NK-92 treated with Interleukin-12 subunit alpha and Interleukin-12 subunit beta, amount 100 ng/mL, for 24 hours (cell line): ENCODE results near the gene CA4.

Source experiments
- DNase-seq: peaks from one replicate; lab custom pipeline; 2025; lab: John Stamatoyannopoulos, UW

The CA4 gene

GRCh38 chr17:60130466-60130865 lies 19.3 kb upstream of the CA4 start:
- DNase-seq: no peak

- no peak for DNase-seq
Observed at GRCh38 chr17:60134396-60135150, 15.2 kb upstream of the CA4 start.

GRCh38 chr17:60135151-60135950 lies 14.4 kb upstream of the CA4 start:
- DNase-seq: no peak

- DNase-seq: no peak
Observed at GRCh38 chr17:60135951-60136666, 13.7 kb upstream of the CA4 start.

DNA sequence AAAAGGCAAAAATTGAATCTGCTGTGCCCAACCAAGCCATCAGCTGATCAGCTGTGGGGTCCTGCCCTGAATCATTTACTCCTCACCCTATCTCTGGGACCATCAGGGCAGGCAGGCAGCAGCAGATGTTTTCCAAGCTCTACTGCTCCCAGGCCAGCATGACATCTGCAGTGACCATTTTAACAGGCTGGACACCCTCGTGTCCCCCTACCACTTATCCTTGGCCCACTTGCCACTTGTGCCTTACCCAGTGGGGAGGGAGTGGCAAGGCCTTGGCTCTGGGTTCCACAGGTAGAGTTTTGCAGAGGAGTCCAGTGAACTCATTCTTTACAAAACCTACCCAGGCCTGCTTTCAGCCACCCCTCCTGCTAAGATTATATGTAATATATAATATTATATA lies 12.0 kb upstream of the CA4 start:
- no peak for DNase-seq

- DNase-seq: no peak
Observed at GRCh38 chr17:60138769-60139437, 10.9 kb upstream of the CA4 start.

GRCh38 chr17:60139438-60140285 lies 10.1 kb upstream of the CA4 start:
- DNase-seq: no peak

DNA sequence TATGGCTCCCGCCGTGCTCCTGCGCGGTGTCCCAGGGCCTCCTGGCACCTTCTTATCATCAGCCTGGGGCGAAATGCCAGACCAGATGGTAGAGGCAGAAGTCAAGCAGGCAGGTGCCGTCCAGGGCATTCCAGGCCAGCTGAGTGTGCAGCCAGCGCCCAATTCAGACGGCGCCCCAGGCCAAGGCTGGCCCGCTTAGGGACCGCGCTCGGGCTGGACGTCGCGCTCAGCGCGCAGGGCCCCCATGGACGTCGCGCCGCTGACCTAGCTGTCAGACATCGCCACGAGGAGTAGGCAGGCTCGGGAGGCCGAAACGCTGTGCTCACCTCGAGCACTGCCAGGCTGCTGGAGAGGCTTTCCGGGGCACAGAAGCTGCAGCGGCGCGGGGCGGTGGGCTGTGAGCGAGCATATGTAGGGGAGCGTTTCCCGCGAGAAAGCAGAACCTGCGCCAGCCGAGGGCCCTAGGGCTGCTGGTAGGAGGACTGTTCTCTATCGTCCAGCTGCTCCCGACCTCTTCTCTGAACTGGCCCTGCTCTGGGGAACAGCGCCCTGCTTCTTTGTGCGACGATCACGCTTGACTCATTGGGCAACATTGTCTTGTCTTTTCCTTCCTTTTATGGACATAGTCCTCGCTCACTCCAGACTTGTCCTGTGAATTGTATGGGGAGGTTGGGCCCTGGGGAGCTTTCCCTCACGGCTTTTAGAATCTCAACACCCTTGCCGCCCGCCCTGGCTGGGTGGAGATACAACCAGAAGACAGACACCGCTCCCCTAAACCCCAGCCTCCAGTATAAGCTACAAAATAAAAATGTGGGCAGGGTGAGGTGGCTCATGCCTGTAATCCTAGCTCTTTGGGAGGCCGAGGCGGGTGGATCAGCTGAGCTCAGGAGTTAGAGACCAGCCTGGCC lies 8.4 kb upstream of the CA4 start:
- DNase-seq: no peak

DNA sequence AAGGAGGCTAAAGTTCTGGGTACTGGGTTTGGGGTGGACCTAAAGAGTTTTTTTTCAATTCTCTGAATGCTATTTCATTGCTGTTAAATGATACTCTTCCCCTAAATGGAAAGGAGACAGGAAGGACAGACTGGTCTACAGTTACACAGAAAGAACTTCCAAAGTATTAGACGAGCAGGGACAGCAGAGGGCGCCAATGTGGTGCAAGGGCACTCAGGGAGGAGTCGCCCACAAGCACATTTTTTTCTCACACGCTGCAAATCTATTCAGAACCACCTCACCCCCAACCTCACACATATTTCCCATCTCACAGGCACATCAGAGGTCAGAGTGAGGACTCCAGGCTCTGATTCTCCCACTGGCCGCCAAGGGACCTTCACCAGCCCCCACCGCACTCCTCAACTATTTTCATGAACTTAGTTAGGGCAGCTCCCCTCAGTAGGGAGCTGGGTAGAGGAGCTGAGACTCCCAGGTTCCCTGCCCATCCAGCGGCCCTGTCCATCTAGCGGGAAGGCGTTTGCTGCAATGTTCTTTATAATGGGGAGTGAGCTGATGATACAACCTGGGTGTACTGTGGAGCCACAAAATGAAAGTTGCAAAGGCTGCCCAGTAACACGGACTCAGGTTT lies 6.8 kb upstream of the CA4 start:
- DNase-seq: peak; percentile 68

DNA sequence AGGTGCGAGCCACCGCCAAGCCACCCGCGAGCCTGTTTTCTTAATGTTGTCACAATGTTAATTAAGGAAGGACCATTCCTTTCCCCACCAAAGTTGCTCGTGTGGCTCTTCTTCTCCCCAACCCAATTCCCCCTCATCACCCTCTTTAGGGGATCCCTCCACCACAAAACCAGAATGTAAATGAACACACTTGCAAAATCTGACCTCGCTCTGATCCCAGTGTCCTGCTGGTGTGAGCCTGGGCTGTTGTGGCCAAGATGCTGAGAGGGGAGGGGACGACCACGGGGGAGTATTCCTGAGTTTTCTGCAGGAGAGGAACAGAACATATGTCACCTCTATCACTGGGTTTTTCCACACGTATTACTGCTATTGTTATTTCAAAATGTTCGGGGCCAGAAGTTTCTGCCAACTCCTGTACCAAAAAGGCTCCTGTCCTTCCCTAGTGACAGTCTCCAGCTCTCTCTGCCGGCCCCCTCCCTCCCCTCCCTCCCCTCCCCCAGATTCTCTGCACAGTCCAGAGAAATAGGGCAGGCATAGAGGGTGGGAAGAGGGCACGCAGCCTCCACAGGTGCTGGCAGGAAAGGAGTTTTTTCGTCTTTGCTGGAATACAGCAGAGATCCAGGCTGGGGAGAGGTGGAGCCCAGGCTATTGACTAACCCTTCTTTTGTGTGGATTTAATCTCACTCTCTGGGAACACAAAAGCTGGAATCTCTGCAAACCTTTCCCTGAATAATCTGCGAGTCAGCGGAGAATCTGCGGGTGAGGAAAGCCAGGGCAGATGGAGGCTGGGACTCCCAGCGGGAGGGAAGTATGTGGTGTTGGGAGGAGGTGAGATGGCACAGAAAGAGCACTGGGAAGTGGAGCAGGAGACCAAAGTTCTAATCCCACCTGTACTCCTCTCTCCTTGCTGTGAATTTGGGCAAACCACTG lies 4.5 kb upstream of the CA4 start:
- DNase-seq: no peak

- DNase-seq: no peak
Observed at GRCh38 chr17:60146206-60146605, 3.6 kb upstream of the CA4 start.

- no peak for DNase-seq
Observed at GRCh38 chr17:60147553-60148223, 2.1 kb upstream of the CA4 start.

- DNase-seq: no peak
Observed at GRCh38 chr17:60148373-60148772, 1.4 kb upstream of the CA4 start.

DNA sequence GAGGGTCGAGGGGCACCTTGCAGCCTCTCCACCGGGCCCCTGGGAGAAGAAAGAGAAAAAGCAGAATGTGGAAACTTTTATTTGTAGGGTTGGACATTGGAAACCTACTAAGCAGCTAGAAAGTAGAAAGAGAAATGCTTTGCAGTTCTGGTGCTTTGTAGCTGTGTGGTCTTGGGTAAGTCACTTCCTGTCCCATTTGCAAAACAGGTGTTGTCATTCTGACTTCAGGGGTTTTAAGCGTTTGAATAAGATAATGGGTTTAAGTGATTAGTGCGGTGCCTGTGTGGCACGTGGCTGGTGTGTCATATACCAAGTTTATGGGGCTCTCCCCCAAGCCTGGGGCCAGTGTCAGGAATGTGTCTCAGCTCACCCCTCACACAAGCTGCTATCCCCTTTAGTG lies 1.6 kb downstream of the CA4 start:
- DNase-seq: peak; percentile 26

GRCh38 chr17:60153606-60154390 lies 4.0 kb downstream of the CA4 start:
- no peak for DNase-seq

- no peak for DNase-seq
Observed at GRCh38 chr17:60154616-60155426, 5.0 kb downstream of the CA4 start.
